Endothelial cell of umbilical vein (primary cell): ENCODE results near the gene HDAC9. TPM values are rescaled to one million over a fixed set of nuclear protein-coding genes. Genes with fewer than 3 reads are reported as not detected.

Experiments used
- BruUV-seq: library from RNA; stranded (reverse); fragments of 400-500 nt; replicated peaks from 2 replicates; lab custom pipeline; 2021; lab: Mats Ljungman, UMichigan
- CTCF ChIA-PET: fragments of 300-600, 350-600 bp; sonication (Branson Sonifier 250); formaldehyde crosslinking; loops from one replicate; lab custom pipeline; 2021; ENCODE audit warnings: antibody characterized with exemption, inconsistent platforms; lab: Charles Lee
- POLR2A ChIA-PET: fragments of 300-600, 350-600 bp; sonication (Branson Sonifier 250); formaldehyde crosslinking; loops from one replicate; lab custom pipeline; 2021; ENCODE audit warnings: antibody characterized with exemption, inconsistent platforms; lab: Charles Lee
- DNase-seq: peaks from one replicate; pipeline ENCODE4 v3.0.0-alpha.2; 2011; ENCODE audit warnings: low read depth, low spot score
- FAIRE-seq: peaks from 2 replicates; lab custom pipeline; 2011; peaks lifted over from hg19 to GRCh38; lab: Jason Lieb, UNC
- H2AFZ ChIP-seq: 2 replicates; pipeline ENCODE4 v1.6.0; 2012; ENCODE audit warnings: low read depth, low read length, control low read depth, inconsistent platforms
- H3K27ac ChIP-seq: 2 replicates; pipeline ENCODE4 v1.5.1; 2011; ENCODE audit warnings: low read depth, mild to moderate bottlenecking, control low read depth, low read length, moderate library complexity; ENCODE audit not compliant: insufficient read depth
- H3K27me3 ChIP-seq, 2 experiments: 2 replicates each; pipeline versions ENCODE4 v1.6.0 to v1.6.1; 2011; ENCODE audit warnings: low read length in 2 of 2, mixed read lengths in 1 of 2; ENCODE audit not compliant: control insufficient read depth in 2 of 2, insufficient read depth in 2 of 2
- H3K36me3 ChIP-seq, 2 experiments: 2 replicates in 1 of 2; 3 replicates in 1 of 2; pipeline ENCODE4 v1.5.1; 2011; ENCODE audit warnings: low read length in 2 of 2, mild to moderate bottlenecking in 1 of 2, moderate library complexity in 1 of 2; ENCODE audit not compliant: control insufficient read depth in 2 of 2, insufficient read depth in 2 of 2; ENCODE audit errors: extremely low read depth in 1 of 2
- H3K4me1 ChIP-seq: 3 replicates; pipeline ENCODE4 v1.5.1; 2011; ENCODE audit warnings: mild to moderate bottlenecking, low read length; ENCODE audit not compliant: control insufficient read depth, insufficient read depth; ENCODE audit errors: extremely low read depth
- H3K4me2 ChIP-seq: 2 replicates; pipeline ENCODE4 v1.6.1; 2011; ENCODE audit warnings: low read length, control low read depth, mixed read lengths; ENCODE audit not compliant: insufficient read depth
- H3K4me3 ChIP-seq, 3 experiments: fragments of 200-600 bp in 1 of 3; sonication (generic), shearing (Covaris generic) in 1 of 3; replicated peaks in 1 of 3; 2 replicates each; pipeline ENCODE4 v1.5.1; 2011 to 2016; ENCODE audit warnings: control low read depth in 3 of 3, low read length in 3 of 3, mild to moderate bottlenecking in 2 of 3, inconsistent platforms in 1 of 3, low read depth in 1 of 3, moderate library complexity in 1 of 3; ENCODE audit not compliant: insufficient read depth in 1 of 3
- H3K79me2 ChIP-seq: 2 replicates; pipeline ENCODE4 v1.6.0; 2012; ENCODE audit warnings: low read length, inconsistent platforms; ENCODE audit not compliant: control insufficient read depth, insufficient read depth
- H3K9ac ChIP-seq: replicated peaks from 2 replicates; pipeline ENCODE3; 2011; ENCODE audit warnings: low read length, control low read depth; ENCODE audit not compliant: insufficient read depth; ENCODE audit errors: extremely low read depth
- H3K9me1 ChIP-seq: replicated peaks from 3 replicates; pipeline ENCODE4 v1.6.0; 2011; ENCODE audit warnings: mild to moderate bottlenecking, low read length; ENCODE audit not compliant: control insufficient read depth, insufficient read depth; ENCODE audit errors: extremely low read depth
- H3K9me3 ChIP-seq: replicated peaks from 2 replicates; pipeline ENCODE4 v1.5.1; 2012; ENCODE audit warnings: low read length, inconsistent platforms; ENCODE audit not compliant: control insufficient read depth, insufficient read depth
- H4K20me1 ChIP-seq: replicated peaks from 2 replicates; pipeline ENCODE3; 2011; ENCODE audit warnings: mild to moderate bottlenecking, low read length; ENCODE audit not compliant: control insufficient read depth, insufficient read depth; ENCODE audit errors: extremely low read depth
- CTCF ChIP-seq, 2 donors: IDR thresholded peaks; 1 replicate in 1 of 2; 2 replicates in 1 of 2; pipeline ENCODE4 v1.5.1; 2011; ENCODE audit warnings: low read length in 2 of 2, mild to moderate bottlenecking in 2 of 2, moderate library complexity in 2 of 2, control low read depth in 1 of 2, inconsistent platforms in 1 of 2, low read depth in 1 of 2; ENCODE audit not compliant: insufficient read depth in 1 of 2; ENCODE audit errors: extremely low read depth in 1 of 2
- EZH2 ChIP-seq: IDR thresholded peaks from 2 replicates; pipeline ENCODE4 v1.6.1; 2012; ENCODE audit warnings: borderline replicate concordance, low read depth, mild to moderate bottlenecking, moderate library complexity, low read length, inconsistent platforms; ENCODE audit not compliant: severe bottlenecking
- FOS ChIP-seq: IDR thresholded peaks from 2 replicates; pipeline ENCODE4 v1.6.1; 2011; ENCODE audit warnings: mild to moderate bottlenecking, low read length, moderate library complexity, borderline replicate concordance; ENCODE audit not compliant: insufficient read depth
- GATA2 ChIP-seq: IDR thresholded peaks from 2 replicates; pipeline ENCODE4 v1.7.0; 2011; ENCODE audit warnings: low read depth, mild to moderate bottlenecking, moderate library complexity, mixed read lengths, low read length; ENCODE audit not compliant: insufficient read length, insufficient read depth
- JUN ChIP-seq: IDR thresholded peaks from 2 replicates; pipeline ENCODE4 v1.6.1; 2011; ENCODE audit warnings: borderline replicate concordance, low read depth; ENCODE audit not compliant: insufficient read length, insufficient read depth
- MAX ChIP-seq: IDR thresholded peaks from 2 replicates; pipeline ENCODE4 v1.6.1; 2011; ENCODE audit not compliant: insufficient read depth, insufficient read length
- MYC ChIP-seq: IDR thresholded peaks from one replicate; pipeline ENCODE4 v1.6.1; 2011; ENCODE audit warnings: mild to moderate bottlenecking, low read depth, low read length
- POLR2A ChIP-seq: IDR thresholded peaks from 2 replicates; pipeline ENCODE4 v1.6.1; 2012; ENCODE audit warnings: low read depth, mild to moderate bottlenecking, control low read depth, low read length
- POLR2AphosphoS5 ChIP-seq: IDR thresholded peaks from 2 replicates; pipeline ENCODE4 v1.6.1; 2012; ENCODE audit warnings: low read depth, mild to moderate bottlenecking, control low read depth, low read length, moderate library complexity; ENCODE audit not compliant: insufficient read depth
- dilution Hi-C: fragments of 300-500 bp; cut with MboI; formaldehyde crosslinking; loops from one replicate; pipeline ENCODE4 v1.15.0; 2019; ENCODE audit warnings: low sequenced_read_pairs; ENCODE audit not compliant: extremely low pct_ligation_motif_present
- intact Hi-C: fragments of 100-400 bp; cut with micrococcal nuclease; formaldehyde crosslinking; loops from one replicate; pipeline ENCODE4 v1.10.0; 2022
- polyA plus RNA-seq, 4 experiments: library from polyadenylated mRNA; depleted of rRNA in 3 of 4; stranded (reverse) in 3 of 4; unstranded in 1 of 4; fragments of >200 nt; gene quantifications; 2 replicates each; pipeline versions ENCODE4 v1.2.1 to v1.2.3, GENCODE V29; 2011 to 2012; ENCODE audit warnings: missing spikeins in 1 of 4
- total RNA-seq: library from RNA; stranded (reverse); gene quantifications from 2 replicates; pipeline ENCODE4 v1.2.3, GENCODE V29; 2021

Gene HDAC9
- total and polyA plus RNA-seq, 2 donors (not counting 3 experiments of a cell fraction or from before 2014, with no cell fraction given), result 1.8 to 11.6 TPM

DNA sequence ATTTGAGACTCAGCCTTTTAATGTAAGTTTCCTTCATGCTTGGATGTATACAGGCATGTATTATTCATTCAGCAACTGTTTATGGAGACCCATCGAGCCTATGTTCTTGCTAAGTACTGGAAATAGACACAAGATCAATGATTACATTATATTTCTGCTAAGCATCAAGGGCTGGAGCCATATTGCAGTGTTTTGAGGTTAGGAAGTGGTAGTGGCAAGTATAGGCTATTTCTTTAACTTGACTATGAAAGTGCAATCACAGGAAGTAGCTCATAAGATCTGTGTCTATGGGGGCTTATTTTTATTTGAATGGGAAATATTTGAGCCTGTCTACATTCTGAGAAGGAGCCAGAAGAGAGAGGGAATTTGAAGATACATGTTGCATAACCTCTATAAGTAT, 123.8 kb downstream of the HDAC9 start:
- Histone ChIP-seq H3K36me3 (no peaks in the 10 kb centered on the region), H3K4me2 (no peak overlapping the region), H3K27ac (no peak overlapping the region), H3K9ac (no peak overlapping the region), H3K27me3 (no peaks in the 10 kb centered on the region), H2AFZ (no peak overlapping the region), H3K79me2 (no peaks in the 10 kb centered on the region), H3K4me1 (no peaks in the 10 kb centered on the region), H3K9me3 (no peaks in the 10 kb centered on the region), H4K20me1 (no peaks in the 10 kb centered on the region), H3K4me3 (no peak overlapping the region), H3K9me1 (no peaks in the 10 kb centered on the region)
- dilution Hi-C loops, result no loop called here
- no TSS peak for BruUV-seq
- POLR2A ChIA-PET, result no interaction called here
- no peak for TF ChIP-seq POLR2A
- TF ChIP-seq CTCF (IDR thresholded peaks at IDR 0.05; ENCODE audit: extremely low read depth in 1 of 2, insufficient read depth in 1 of 2, low read depth in 1 of 2, low read length in 2 of 2), result no peak
- no peak for TF ChIP-seq GATA2
- TF ChIP-seq MYC, result no peak
- no peak for TF ChIP-seq FOS
- no peak for TF ChIP-seq JUN
- TF ChIP-seq EZH2, result no peak
- no peak for TF ChIP-seq MAX
- TF ChIP-seq POLR2AphosphoS5, result no peak
- CTCF ChIA-PET, result interaction anchor here (2.1 kb wide), 1 partner anchor 9 kb away, joined by 9 read pairs; no protein-coding TSS in a partner anchor
- FAIRE-seq (no peak), DNase-seq (no peak)
- intact Hi-C loops, result no loop called here
